NCI-H1048 (cell line): ENCODE measurements around the gene LRRC45.

Experiments
- DNase-seq: peaks from one replicate; lab custom pipeline; 2025; lab: John Stamatoyannopoulos, UW

Gene LRRC45

GRCh38 chr17:81993729-81994592 is 29.1 kb upstream of the LRRC45 start:
- DNase-seq: no peak

DNA sequence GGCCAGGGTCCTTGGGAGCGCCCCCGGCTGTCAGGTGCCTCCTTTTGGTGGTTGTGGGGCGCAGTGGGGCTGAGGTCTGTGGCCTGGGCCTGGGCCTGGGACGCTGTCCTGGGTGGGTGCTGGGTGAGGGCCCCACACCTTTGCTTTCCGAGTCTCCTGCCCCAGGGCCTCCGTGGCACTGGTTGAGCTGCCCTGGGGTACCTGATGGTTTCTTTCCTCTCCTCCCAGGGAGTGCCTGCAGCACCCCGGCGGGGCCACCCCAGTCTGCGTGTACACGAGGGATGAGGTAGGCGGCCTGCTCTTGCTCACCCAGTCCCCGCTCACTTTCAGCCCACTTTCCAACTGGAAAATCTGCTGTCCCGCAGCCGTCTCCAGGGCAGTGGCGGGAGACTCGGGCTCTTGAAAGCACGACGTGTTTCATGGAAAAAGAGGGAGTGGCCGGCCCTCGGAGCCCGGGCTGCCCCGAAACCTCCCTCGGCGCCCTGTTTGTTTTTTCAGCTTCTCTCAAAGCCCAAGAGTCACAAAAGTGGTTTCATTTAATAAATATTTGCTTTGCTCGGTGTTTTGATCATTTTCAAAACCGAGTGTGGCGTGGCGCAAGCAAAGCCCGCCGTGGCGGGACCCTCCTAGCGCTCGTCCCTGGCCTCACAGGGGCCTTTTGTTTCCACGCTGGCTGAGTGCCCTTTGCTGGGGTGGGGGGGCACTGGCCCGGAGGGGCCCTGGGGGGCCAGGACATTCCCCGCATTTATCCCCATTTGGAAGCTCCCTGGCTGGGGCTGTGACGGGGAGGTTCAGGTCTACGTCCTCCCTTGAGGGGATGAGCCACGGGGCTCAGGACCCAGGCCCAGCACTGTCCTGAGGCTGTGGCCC is 28.3 kb upstream of the LRRC45 start:
- no peak for DNase-seq

- DNase-seq: no peak
Observed at GRCh38 chr17:81995463-81996231, 27.5 kb upstream of the LRRC45 start.

DNA sequence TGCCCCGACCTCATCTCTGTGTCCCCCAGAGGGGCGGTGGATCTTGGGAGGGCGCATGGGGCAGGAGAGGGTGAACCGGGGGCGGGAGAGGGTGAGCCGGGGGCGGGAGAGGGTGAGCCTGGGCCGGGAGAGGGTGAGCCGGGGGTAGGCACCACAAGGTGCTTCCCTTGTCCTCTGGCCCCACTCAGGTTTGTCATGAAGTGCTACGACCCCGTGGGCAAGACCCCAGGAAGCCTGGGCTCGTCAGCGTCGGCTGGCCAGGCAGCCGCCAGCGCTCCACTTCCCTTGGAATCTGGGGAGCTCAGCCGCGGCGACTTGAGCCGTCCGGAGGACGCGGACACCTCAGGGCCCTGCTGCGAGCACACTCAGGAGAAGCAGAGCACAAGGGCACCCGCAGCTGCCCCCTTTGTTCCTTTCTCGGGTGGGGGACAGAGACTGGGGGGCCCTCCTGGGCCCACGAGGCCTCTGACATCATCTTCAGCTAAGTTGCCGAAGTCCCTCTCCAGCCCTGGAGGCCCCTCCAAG is 26.8 kb upstream of the LRRC45 start:
- no peak for DNase-seq

DNA sequence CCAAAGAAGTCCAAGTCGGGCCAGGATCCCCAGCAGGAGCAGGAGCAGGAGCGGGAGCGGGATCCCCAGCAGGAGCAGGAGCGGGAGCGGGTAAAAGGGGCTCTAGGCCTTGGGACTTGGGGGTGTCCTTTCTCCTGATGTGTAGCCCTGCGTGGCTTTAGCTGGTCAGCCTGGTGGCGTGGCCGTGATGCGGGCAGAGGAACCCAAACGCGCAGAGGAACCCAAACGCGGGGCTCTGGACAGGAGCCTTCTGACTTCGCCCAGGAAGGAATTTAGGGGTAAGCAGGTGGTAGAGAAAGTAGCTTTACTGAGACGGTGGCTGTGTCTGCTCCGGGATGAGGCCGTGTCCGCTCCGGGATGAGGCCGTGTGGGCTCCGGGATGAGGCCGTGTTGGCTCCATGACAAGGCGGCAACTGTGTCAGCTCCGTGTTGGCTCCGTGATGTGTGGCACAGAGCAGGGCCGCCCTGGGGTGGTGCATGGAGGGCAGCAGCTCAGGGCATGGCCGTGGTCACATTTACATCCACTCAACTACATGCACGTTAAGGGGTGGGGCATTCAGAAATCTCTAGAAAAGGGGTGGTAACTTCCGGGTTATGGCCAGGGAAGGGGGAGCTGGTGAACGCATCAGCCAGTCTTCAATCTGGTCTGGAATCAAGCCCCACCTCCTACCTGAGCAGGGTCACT is 26.2 kb upstream of the LRRC45 start:
- DNase-seq: no peak

GRCh38 chr17:81998212-81998611 is 24.9 kb upstream of the LRRC45 start:
- DNase-seq: no peak

GRCh38 chr17:81998691-81999438 is 24.2 kb upstream of the LRRC45 start:
- no peak for DNase-seq

DNA sequence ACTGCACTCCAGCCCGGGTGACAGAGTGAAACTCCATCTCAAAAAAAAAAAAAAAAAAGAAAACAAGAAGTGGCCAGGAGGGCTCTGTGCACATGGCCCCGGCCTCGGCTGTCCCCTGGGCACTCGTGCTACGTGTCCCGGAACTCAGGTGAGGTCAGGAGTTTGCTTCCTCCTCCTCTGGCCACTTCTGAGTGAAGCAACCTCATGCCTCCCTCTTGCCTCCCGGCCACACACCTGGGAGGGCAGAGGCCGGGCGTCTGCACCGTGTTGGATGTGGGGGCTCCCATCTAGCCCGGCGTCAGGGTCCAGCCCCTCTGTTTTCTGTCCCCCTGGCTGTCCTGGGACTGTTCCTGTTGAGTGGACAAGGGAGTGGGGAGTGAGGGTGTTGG is 23.5 kb upstream of the LRRC45 start:
- DNase-seq: no peak

DNA sequence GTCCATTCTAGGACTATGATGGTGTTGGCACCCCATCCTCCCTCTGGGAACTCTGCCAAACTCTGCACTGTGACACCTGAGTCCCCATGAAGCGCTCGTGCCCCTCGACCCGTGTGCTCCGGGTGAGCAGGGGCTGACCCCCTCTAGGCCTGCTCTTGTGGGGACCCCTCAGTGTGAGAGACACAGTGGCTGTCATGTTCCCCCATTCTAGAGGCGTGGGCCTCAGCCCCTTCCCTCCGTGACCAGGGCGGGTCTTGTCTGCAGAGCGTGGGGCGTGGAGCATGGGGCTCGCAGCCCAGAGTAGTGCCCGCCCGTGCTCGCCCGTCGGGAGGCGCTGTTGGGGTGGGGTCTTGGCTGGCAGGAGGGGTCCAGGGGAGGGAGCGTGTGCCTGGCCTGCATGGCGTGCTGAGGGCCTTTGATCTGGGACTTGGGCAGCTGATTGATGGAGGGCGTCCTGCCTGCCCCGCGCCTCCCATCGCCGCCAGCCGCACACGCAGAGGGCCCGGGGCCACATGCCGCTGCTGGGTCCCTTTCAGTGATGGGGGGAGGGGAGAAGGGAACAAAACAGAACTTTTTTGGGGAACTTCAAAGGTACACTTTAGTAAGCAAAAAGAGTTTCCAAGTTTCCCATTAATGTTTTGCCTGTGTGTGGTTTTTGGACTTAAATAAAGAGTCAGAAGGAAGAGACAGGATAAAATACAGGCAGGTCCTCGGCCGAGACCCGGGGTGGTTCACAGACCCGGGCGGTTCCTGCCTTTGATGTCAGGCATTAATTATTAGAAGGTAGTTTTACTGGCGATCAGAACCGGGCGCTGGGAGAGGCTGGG is 22.9 kb upstream of the LRRC45 start:
- DNase-seq: no peak

DNA sequence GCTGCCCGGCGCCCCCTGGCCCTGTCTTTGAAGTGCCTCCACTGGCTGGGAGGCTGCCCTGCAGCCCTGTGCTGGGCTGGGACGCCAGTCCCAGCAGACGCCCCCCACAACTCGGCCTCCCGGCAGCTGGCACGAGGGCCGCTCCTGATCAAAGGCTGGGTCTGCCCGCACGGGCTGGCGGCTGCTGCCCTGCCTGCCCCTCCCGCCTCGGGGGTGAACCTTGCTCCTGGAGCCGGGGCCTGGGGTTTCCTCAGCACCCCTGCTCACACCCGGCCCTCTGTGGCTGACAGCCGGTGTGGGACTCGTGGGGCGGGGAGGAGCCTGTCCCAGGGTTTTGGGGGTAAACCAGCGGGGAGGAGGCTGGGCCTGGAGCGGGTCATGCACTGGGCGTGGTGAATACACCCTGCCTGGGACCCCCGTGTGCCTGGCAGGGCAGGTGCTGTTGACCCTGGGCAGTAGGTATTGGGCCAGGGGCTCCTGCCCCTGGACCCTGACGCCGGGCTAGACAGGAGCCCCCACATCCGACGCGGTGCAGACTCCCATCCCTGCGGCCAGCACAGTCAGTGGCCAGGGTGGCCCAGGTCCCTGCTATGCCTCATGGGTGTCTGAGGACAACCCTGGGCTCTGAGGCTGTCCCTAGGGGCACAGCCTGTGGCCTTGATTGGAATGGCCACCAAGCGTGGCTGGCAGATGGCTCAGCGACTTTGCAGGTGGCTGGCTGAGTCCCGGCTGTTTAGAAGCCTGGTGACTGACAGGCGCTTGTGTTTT is 22.1 kb upstream of the LRRC45 start:
- no peak for DNase-seq

DNA sequence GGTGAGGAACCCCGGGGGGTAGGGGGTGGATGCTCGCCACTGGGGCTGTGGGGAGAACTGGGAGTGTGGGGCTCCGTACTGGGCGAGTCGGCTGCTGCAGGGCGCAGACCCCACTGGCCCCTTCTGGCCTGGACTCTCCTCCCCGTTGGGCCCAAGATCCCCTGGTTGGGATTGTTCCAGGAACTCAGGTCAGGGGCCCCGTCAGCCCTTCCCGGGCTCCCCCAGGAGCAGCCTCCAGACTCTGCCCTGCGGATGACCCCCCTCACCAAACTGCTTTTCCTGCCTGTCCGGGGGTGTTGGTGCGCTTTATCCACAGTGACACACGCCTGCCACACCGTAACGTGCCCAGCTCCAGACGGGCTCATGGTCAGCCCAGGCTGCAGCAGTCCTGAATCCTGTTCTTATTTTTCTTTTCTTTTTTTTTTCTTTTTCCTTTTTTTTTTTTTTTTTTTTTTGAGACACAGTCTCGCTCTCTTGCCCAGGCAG is 21.5 kb upstream of the LRRC45 start:
- no peak for DNase-seq

DNA sequence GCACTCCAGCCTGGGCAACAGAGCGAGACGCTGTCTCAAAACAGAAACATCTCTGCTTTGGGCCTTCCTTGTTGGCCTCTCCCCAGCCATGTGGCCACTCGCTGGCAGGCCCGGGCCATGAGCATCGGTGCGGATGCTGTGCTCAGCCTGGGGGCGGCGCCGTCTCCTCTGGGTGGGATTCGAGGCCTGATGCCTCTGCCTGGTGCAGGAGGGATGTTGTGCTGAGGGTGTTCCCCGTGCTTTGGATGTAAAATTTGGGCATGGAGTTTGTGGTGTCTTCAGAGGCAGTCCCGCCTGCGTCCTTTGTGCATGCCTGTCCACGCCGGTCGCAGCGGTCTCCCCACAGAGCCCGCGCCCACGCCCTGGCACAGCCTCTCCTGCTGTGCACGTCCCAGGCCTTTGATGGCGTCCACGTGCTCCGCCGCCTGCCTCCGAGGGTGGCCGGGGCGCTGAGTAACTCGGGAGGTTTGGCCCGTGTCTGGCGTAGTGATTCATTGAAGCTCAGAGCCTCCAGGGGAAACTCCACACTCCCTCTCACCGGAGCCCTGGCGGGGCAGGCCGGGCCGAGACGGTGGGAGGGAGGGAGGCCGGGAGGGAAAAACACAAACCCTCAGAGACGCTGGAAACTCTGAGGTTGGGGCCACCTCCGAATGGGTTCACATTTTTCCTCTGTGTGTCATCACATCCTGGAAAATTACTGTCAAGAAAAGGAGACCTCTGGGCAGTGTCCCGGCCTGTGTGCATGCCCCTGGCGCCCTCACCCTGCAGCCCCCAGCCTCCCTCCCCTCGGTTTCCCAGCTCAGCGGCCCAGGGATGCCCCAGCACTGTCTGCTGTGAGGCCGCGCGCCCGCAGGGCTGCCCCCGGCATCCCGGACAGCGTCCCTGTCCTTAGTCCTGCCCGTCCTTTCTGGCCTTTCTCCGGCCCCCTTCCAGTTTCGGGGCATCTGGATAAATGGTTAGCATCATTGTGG is 19.4 kb upstream of the LRRC45 start:
- no peak for DNase-seq

- no peak for DNase-seq
Observed at GRCh38 chr17:82004517-82005455, 18.3 kb upstream of the LRRC45 start.

GRCh38 chr17:82005701-82006348 is 17.3 kb upstream of the LRRC45 start:
- no peak for DNase-seq

DNA sequence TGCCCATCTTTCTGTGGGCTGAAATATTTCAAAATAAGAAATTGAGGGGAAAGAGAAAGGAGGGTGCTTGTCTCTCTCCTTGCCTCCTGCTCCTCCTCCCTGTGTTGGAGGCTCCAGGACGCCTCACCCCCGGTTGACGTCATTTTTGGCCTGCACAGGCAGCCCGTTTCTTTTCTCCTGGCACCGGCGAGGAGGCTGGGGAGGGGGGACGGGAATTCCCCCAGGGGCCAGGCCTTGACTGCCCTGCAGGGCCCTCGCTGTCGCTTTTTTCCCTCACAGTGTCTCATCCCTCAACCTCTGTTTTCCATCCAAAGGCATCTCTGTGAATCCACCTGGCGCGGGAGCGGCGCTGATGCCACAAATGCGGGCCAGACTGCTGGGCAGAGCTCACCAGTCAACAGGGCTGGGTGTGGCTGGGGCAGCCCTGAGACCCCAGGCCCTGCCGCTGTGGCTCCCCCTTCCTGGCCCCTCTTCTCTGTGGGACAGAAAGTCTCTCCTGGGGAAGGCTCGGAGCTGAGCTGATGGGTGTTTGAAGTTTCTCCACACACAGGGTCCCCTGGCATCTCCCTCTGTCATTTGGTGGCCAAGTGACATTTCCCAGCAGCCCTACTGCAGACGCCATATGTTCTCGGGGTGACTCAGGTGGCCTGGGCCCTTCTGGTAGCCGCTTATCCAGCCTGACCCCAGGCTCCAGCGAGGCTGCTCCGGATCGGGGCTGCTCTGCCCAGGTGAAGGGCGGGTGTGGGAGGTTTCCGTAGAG is 16.5 kb upstream of the LRRC45 start:
- no peak for DNase-seq

- no peak for DNase-seq
Observed at GRCh38 chr17:82007228-82007494, 15.9 kb upstream of the LRRC45 start.
